SJCRH30 (cell line): ENCODE data around the gene SIL1. TPM values are rescaled to one million over a fixed set of nuclear protein-coding genes. Genes with fewer than 3 reads are reported as not detected.

Experiments used
- DNase-seq, 2 experiments: peaks; one replicate each; pipeline ENCODE4 v3.0.0-alpha.2; 2015 to 2020
- H3K27ac ChIP-seq: fragments of 250-450 bp; sonication (Bioruptor Pico); 2 replicates; pipeline ENCODE4 v1.5.1; 2020; ENCODE audit warnings: mild to moderate bottlenecking, moderate library complexity
- H3K27me3 ChIP-seq: fragments of 250-450 bp; sonication (Bioruptor Pico); 2 replicates; pipeline ENCODE4 v1.5.1; 2020; ENCODE audit warnings: mild to moderate bottlenecking, moderate library complexity
- H3K36me3 ChIP-seq: fragments of 250-450 bp; sonication (Bioruptor Pico); 2 replicates; pipeline ENCODE4 v1.5.1; 2020; ENCODE audit warnings: mild to moderate bottlenecking, moderate library complexity
- H3K4me1 ChIP-seq: fragments of 250-450 bp; sonication (Bioruptor Pico); 2 replicates; pipeline ENCODE4 v1.5.1; 2020; ENCODE audit warnings: mild to moderate bottlenecking, moderate library complexity
- H3K4me3 ChIP-seq: fragments of 250-450 bp; sonication (Bioruptor Pico); 2 replicates; pipeline ENCODE4 v1.5.1; 2020; ENCODE audit warnings: mild to moderate bottlenecking, moderate library complexity
- H3K9me3 ChIP-seq: fragments of 250-450 bp; sonication (Bioruptor Pico); replicated peaks from 2 replicates; pipeline ENCODE4 v1.5.1; 2020; ENCODE audit warnings: mild to moderate bottlenecking, moderate library complexity
- total RNA-seq: library from RNA; depleted of rRNA; stranded (reverse); fragments of >200 nt; shearing (Covaris generic); gene quantifications from 2 replicates; pipeline ENCODE4 v1.2.3, GENCODE V29; 2014

SIL1 gene
- total RNA-seq, 1 experiment from 2014 or later: 7.1 TPM

DNA sequence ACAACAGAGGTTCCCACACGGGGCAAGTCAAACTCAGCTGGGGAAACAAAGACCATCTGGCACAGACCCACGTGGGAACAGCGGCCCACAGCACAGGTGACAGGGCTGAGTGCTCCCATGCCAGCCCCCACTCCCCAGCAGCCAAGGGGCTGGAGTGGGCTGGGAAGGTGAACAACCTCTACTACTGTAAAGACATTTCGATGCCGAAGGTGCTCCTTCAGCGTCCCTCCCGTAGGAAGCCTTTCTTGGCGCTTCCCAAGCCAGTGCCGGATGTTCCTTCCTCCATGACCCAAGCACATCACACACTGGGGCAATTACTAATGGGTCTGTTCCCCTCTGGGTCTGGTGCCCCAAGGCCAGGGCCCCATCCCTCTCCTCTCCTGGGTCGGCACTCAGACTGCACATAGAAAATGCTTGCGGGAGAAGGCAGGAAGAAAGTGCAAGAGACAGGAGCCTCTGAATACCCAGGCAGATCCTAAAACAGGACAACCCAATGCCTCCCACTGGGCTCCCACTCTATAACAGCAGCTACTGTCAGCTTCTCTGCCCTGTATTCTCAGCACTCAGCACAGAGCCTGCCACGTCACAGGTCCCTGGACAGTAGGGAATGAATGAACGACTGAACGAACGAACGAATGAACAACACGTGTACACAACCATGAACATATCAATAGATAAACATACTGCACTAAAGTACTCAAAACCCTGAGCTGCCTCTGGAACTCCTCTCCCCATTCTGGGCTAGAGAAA is 246.0 kb downstream of the SIL1 start:
- no peak for DNase-seq
- H3K4me3 ChIP-seq: no peak overlapping the region
- H3K4me1 ChIP-seq: peaks cover 44% of the 10 kb centered on the region
- H3K36me3 ChIP-seq: no peaks in the 10 kb centered on the region
- H3K27me3 ChIP-seq: no peaks in the 10 kb centered on the region
- H3K27ac ChIP-seq: no peak overlapping the region
- H3K9me3 ChIP-seq: no peaks in the 10 kb centered on the region

- no peak overlapping the region for H3K27ac ChIP-seq
- no peaks in the 10 kb centered on the region for H3K36me3 ChIP-seq
- H3K4me1 ChIP-seq: peaks cover 44% of the 10 kb centered on the region
- no peak for DNase-seq
- H3K27me3 ChIP-seq: no peaks in the 10 kb centered on the region
- H3K9me3 ChIP-seq: no peaks in the 10 kb centered on the region
- no peak overlapping the region for H3K4me3 ChIP-seq
These were observed 246.8 kb downstream of the SIL1 start for GRCh38 chr5:138951091-138951985.

GRCh38 chr5:138950421-138951031 is 247.6 kb downstream of the SIL1 start:
- Histone ChIP-seq H3K27me3 (no peaks in the 10 kb centered on the region), H3K36me3 (no peaks in the 10 kb centered on the region), H3K27ac (no peak overlapping the region), H3K9me3 (no peaks in the 10 kb centered on the region), H3K4me3 (no peak overlapping the region), H3K4me1 (peaks cover 37% of the 10 kb centered on the region)
- DNase-seq: no peak

DNA sequence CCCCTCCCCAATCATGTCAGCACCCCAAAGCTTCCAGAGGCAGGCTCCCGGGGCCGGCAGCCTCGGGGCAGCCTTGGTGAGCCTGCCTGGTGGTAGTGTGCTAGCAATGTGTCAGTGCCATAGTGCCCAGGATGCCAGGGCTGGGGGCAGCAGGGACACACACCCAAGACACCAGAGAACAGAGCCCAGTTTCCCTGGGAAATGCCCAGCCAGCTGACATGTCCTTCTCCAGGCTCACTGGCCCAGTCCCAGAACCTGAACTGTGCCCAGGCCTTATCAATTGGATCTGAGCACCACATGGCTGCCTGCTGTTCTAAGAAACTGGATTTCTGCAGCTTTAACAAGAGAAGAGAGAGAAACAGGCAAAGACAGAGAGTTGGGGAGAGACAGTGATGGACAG is 248.2 kb downstream of the SIL1 start:
- H3K27me3 ChIP-seq: no peaks in the 10 kb centered on the region
- no peaks in the 10 kb centered on the region for H3K9me3 ChIP-seq
- no peak for DNase-seq
- H3K4me1 ChIP-seq: peaks cover 34% of the 10 kb centered on the region
- H3K27ac ChIP-seq: no peak overlapping the region
- H3K36me3 ChIP-seq: no peaks in the 10 kb centered on the region
- no peak overlapping the region for H3K4me3 ChIP-seq

GRCh38 chr5:138949223-138949574 is 249.0 kb downstream of the SIL1 start:
- no peak for DNase-seq
- H3K27ac ChIP-seq: no peak overlapping the region
- H3K4me1 ChIP-seq: peaks cover 26% of the 10 kb centered on the region

GRCh38 chr5:138948471-138949222 is 249.5 kb downstream of the SIL1 start:
- Histone ChIP-seq H3K9me3 (no peaks in the 10 kb centered on the region), H3K4me1 (peaks cover 20% of the 10 kb centered on the region), H3K4me3 (no peak overlapping the region), H3K27ac (no peak overlapping the region), H3K27me3 (no peaks in the 10 kb centered on the region), H3K36me3 (no peaks in the 10 kb centered on the region)
- no peak for DNase-seq

More at GRCh38 chr5:138949223-138949574, 249.0 kb downstream of the SIL1 start:
- Histone ChIP-seq H3K4me3 (no peak overlapping the region), H3K36me3 (no peaks in the 10 kb centered on the region), H3K9me3 (no peaks in the 10 kb centered on the region), H3K27me3 (no peaks in the 10 kb centered on the region)

DNA sequence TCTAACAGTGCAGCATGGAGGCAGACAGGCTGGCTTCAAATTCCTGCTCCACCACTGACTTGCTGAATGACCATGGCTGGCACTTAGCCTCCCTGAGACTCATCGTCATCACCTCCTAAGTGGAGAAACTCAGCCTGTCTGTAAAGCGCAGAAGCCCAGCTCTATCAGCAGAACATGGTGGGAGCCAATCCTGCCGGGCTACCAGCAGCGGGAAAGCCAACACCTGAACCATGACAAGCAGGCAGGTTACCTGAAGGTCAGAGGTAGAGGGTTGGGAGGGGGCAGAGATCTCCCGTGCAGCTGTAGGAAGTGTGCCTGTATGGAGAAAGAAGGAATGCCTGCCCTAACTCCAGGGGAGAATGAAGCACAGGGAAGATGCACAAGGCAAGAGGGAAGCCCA is 250.4 kb downstream of the SIL1 start:
- H3K9me3 ChIP-seq: no peaks in the 10 kb centered on the region
- H3K27ac ChIP-seq: no peak overlapping the region
- H3K4me3 ChIP-seq: no peak overlapping the region
- peaks cover 12% of the 10 kb centered on the region for H3K4me1 ChIP-seq
- no peaks in the 10 kb centered on the region for H3K27me3 ChIP-seq
- no peaks in the 10 kb centered on the region for H3K36me3 ChIP-seq
- no peak for DNase-seq

- Histone ChIP-seq H3K27me3 (no peaks in the 10 kb centered on the region), H3K4me3 (no peak overlapping the region), H3K27ac (no peak overlapping the region), H3K4me1 (peaks cover 4% of the 10 kb centered on the region), H3K36me3 (no peaks in the 10 kb centered on the region), H3K9me3 (no peaks in the 10 kb centered on the region)
- no peak for DNase-seq
These were observed 251.2 kb downstream of the SIL1 start for GRCh38 chr5:138946831-138947560.

DNA sequence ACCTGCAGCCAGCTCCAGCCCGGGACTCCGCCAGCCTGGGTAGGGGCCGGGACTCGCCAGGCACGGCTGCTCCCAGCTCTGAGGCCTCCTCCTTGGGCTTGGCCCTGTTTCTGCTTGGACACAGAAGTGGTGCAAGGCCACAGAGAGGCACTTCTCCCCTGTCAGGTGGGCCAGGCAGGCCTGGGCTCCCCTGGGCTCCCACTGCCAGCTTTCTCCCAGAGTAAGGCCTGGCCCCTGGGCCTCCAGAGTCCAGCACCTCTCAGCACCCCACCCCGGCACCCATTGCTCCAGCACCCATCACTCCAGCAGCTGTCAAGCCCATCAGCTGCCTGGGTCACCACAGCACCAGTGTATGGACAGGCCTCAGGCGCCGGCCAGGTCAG is 251.9 kb downstream of the SIL1 start:
- Histone ChIP-seq H3K4me1 (no peaks in the 10 kb centered on the region), H3K4me3 (no peak overlapping the region), H3K36me3 (no peaks in the 10 kb centered on the region), H3K27ac (no peak overlapping the region), H3K27me3 (no peaks in the 10 kb centered on the region), H3K9me3 (no peaks in the 10 kb centered on the region)
- no peak for DNase-seq

DNA sequence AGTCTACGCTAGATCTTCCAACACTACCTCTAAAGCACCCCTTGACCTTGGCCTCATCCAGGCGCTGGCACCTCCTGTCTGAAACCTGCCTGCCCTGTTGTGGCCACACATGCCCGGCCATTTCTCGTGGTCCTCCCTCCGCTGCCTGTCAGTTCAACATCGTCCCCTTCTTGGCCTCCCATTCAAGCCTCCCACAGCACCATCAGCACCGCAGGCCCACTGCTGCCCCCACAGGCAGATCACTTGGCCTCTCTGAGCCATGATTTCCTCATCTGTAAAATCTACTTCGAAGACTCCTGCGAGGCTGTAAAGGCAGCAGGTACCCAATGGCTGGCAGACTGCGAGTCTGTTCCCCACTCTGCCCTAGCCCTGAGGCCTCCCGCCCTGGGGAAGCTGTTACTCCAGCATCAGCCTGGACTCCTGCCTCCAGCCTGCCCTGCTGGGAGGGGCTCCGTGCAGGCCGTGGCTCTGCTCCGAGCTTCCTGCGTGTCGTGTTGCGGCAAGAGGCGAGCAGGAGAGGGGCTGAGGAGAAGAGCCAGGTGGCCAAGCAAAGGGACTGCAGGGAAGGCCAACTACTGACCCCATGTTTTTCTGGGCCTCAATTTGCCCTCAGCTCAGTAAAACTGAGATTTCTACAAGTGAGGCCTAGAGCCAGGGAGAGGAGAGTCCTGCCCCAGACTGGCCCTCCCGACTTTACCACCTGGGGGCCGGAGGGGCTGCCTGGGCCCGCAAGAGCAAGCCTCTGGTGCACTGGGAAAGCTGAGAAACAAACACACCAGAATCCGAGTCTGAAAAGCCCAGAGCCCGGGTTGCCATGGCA is 252.5 kb downstream of the SIL1 start:
- H3K36me3 ChIP-seq: no peaks in the 10 kb centered on the region
- H3K9me3 ChIP-seq: no peaks in the 10 kb centered on the region
- no peak for DNase-seq
- H3K27me3 ChIP-seq: no peaks in the 10 kb centered on the region
- no peaks in the 10 kb centered on the region for H3K4me1 ChIP-seq
- no peak overlapping the region for H3K4me3 ChIP-seq
- no peak overlapping the region for H3K27ac ChIP-seq

DNA sequence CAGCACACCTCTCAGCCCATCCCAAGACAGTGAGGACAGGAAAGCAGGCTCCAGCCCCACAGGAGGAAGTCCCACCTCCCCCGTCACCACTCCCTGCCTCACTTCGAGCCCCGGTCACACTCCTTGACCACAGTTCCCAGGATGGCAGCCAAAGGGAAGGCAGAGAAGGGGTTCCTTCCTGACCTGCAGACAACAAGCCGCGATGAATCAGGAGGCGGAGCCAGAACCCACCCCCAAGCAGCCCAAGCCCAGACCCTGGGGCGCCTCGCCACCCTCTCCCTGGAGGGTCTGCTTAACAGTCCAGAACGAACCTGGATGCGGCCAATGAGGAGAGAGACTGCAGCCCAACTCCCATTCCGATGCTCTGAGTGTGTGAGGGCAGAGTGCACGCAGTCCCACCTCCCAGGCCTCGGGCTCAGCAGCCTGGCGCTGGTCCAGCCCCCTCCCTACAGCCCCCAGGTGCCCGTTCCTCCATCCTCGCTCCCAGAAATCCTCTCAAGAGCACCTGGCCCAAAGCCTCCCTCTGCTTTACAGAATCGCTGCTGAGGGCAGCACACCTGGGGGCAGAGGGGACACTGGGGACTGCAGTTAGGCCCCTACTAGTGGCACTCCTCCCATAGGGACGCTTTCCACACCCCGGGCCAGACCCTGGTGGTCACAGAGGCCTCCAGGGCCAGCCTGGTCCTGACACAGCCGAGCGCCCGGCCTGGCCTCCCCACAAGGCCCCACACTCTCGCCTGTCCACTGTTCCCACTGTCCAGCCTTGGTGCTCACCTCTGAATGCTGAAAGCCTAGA is 253.4 kb downstream of the SIL1 start:
- Histone ChIP-seq H3K27ac (no peak overlapping the region), H3K4me3 (no peak overlapping the region), H3K27me3 (no peaks in the 10 kb centered on the region), H3K4me1 (no peaks in the 10 kb centered on the region), H3K36me3 (no peaks in the 10 kb centered on the region), H3K9me3 (no peaks in the 10 kb centered on the region)
- DNase-seq: no peak

DNA sequence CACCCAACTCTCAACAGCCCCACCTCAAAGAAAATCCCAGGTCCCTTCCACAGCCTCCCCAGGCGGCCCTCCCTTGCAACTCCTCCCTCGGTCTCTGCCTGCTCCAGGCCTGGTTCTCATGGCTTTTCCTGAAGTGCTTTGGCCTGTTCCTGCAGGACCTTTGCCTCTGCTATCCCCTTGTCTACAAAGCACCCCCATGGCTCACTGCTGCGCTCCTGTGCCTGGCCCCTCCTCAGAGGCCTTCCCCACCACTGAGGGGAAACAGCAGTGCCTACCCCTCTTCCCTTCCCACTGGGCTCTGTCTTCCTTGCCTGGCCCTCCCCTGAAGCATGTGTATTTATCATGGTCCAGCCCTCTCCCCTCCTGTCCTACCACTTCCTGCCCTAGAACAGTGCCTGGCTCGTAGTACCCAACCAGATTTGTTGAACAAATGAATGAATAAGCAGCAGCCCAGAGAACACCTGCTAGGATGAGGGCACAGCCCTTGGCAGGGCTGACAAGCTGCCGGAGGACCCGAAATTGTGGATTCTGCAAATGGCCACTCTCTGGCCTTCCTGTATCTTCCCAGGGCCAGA is 254.5 kb downstream of the SIL1 start:
- no peaks in the 10 kb centered on the region for H3K4me1 ChIP-seq
- no peak overlapping the region for H3K27ac ChIP-seq
- DNase-seq: no peak
- no peaks in the 10 kb centered on the region for H3K27me3 ChIP-seq
- no peaks in the 10 kb centered on the region for H3K9me3 ChIP-seq
- no peak overlapping the region for H3K4me3 ChIP-seq
- no peaks in the 10 kb centered on the region for H3K36me3 ChIP-seq

DNA sequence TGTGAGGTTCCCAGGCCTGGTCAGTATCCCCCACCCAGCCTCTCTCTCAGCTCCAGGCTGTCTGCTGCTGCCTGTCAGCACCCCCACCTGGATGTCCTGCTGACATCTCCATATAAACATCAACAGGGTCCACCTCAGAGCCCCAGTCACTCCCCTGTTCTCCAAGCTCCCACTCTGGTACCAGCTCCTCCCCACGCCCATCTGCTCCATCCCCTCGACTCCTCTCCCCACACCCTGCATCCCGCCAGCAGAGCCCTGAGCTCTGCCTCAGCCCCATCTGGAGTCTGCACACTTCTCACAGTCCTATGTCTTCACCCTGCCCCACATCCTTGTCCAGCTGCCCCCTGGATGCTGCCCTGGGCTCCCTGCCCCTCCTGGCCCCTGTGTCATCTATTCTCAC is 255.3 kb downstream of the SIL1 start:
- Histone ChIP-seq H3K36me3 (no peaks in the 10 kb centered on the region), H3K27ac (no peak overlapping the region), H3K4me1 (no peaks in the 10 kb centered on the region), H3K9me3 (no peaks in the 10 kb centered on the region), H3K27me3 (no peaks in the 10 kb centered on the region), H3K4me3 (no peak overlapping the region)
- no peak for DNase-seq
